ENCODE results near the gene LTC4S. TPM values are rescaled to one million over a fixed set of nuclear protein-coding genes. Genes with fewer than 3 reads are reported as not detected.

The LTC4S gene
- total RNA-seq, 1 experiment from 2014 or later: 2.6 TPM

- POLR2A ChIA-PET: no interaction called here
- CTCF ChIA-PET: no interaction called here
- Mint-ChIP-seq H3K4me1 (peaks cover 16% of the 10 kb centered on the region), H3K36me3 (peaks cover 58% of the 10 kb centered on the region), H3K27ac (peak overlapping the region; percentile 14; the same call in 1 of the 2 replicates), H3K27me3 (ENCODE audit: low read depth) (no peaks in the 10 kb centered on the region), H3K4me3 (no peak overlapping the region), H3K9me3 (no peaks in the 10 kb centered on the region)
- TF ChIP-seq PRRX2 (CRISPR knock-in tag; IDR thresholded peaks at IDR 0.05) (no peak), ZBTB21 (CRISPR knock-in tag; IDR thresholded peaks at IDR 0.05; ENCODE audit: borderline replicate concordance) (no peak), ZNF423 (CRISPR knock-in tag; IDR thresholded peaks at IDR 0.05) (no peak), JUN (CRISPR knock-in tag; IDR thresholded peaks at IDR 0.05) (no peak), ZNF317 (CRISPR knock-in tag; IDR thresholded peaks at IDR 0.05; ENCODE audit: borderline replicate concordance, low read depth) (no peak), EMX1 (CRISPR knock-in tag; IDR thresholded peaks at IDR 0.05) (no peak), ZSCAN18 (CRISPR knock-in tag; IDR thresholded peaks at IDR 0.05) (no peak), ETV6 (CRISPR knock-in tag; IDR thresholded peaks at IDR 0.05) (no peak), FOXJ3 (CRISPR knock-in tag; IDR thresholded peaks at IDR 0.05; ENCODE audit: borderline replicate concordance) (no peak), OVOL2 (CRISPR knock-in tag; IDR thresholded peaks at IDR 0.05; ENCODE audit: borderline replicate concordance) (no peak), CREM (CRISPR knock-in tag; IDR thresholded peaks at IDR 0.05) (no peak), ATF3 (CRISPR knock-in tag; conservative IDR thresholded peaks at IDR 0.05) (no peak), JAZF1 (CRISPR knock-in tag; IDR thresholded peaks at IDR 0.05) (no peak)
- ATAC-seq: no peak
- no peak for DNase-seq (ENCODE audit: low spot score)
These were observed 26.2 kb upstream of the LTC4S start for GRCh38 chr5:179767496-179768100.

GRCh38 chr5:179768326-179769085 lies 25.3 kb upstream of the LTC4S start:
- H3K27ac Mint-ChIP-seq: peak overlapping the region; percentile 70
- peak; percentile 54 for DNase-seq (ENCODE audit: low spot score)
- ChIA-PET POLR2A (no interaction called here), CTCF (interaction anchor here (0.7 to 1.6 kb wide), 10 partner anchors 8 to 97 kb away, joined by 3 to 7 read pairs (median 3); no protein-coding TSS in a partner anchor)
- no peaks in the 10 kb centered on the region for H3K9me3 Mint-ChIP-seq
- no peak for TF ChIP-seq ZNF512 (CRISPR knock-in tag; IDR thresholded peaks at IDR 0.05; ENCODE audit: borderline replicate concordance)
- H3K4me3 Mint-ChIP-seq: no peak overlapping the region
- H3K36me3 Mint-ChIP-seq: peaks cover 67% of the 10 kb centered on the region
- peaks cover 7% of the 10 kb centered on the region for H3K4me1 Mint-ChIP-seq
- H3K27me3 Mint-ChIP-seq (ENCODE audit: low read depth): no peaks in the 10 kb centered on the region
- peak; percentile 87 for ATAC-seq

- peak overlapping the region; percentile 9; the same call in 1 of the 2 replicates for H3K27ac Mint-ChIP-seq
- no peaks in the 10 kb centered on the region for H3K27me3 Mint-ChIP-seq (ENCODE audit: low read depth)
- no peak for TF ChIP-seq ZNF423 (CRISPR knock-in tag; IDR thresholded peaks at IDR 0.05)
- TF ChIP-seq FOXP1 (CRISPR knock-in tag; IDR thresholded peaks at IDR 0.05; ENCODE audit: borderline replicate concordance): no peak
- TF ChIP-seq ZMAT4 (CRISPR knock-in tag; IDR thresholded peaks at IDR 0.05): no peak
- ATAC-seq (no peak), DNase-seq (ENCODE audit: low spot score) (no peak)
- CTCF ChIA-PET: interaction anchor here (0.9 to 1.6 kb wide), 9 partner anchors 8 to 98 kb away, joined by 3 to 7 read pairs (median 3); no protein-coding TSS in a partner anchor
- no peaks in the 10 kb centered on the region for H3K4me1 Mint-ChIP-seq
- H3K4me3 Mint-ChIP-seq: no peak overlapping the region
- H3K9me3 Mint-ChIP-seq: no peaks in the 10 kb centered on the region
- peaks cover 72% of the 10 kb centered on the region for H3K36me3 Mint-ChIP-seq
- POLR2A ChIA-PET: no interaction called here
These were observed 24.5 kb upstream of the LTC4S start for GRCh38 chr5:179769271-179769670.
